K562 (cell line): ENCODE results near the gene SPTBN5. TPM values are rescaled to one million over a fixed set of nuclear protein-coding genes. Genes with fewer than 3 reads are reported as not detected.

Experiments
- ATAC-seq: fragments of 200-7000 bp; cut with Tn5 transposase; 3 replicates; pipeline ENCODE4 v1.9.1; 2020; ENCODE audit warnings: moderate library complexity
- BruUV-seq: library from RNA; stranded (reverse); fragments of 400-500 nt; replicated peaks from 2 replicates; lab custom pipeline; 2021; lab: Mats Ljungman, UMichigan
- CTCF ChIA-PET: fragments of 300-600 bp; formaldehyde crosslinking; extraction: SDS; loops from one replicate; lab custom pipeline; 2021; ENCODE audit warnings: low intra/inter-chr PET ratio; lab: Yijun Ruan, JAX
- POLR2A ChIA-PET: fragments of 300-600, 350-650 bp; sonication (Branson Sonifier 250); formaldehyde crosslinking; extraction: SDS; loops from one replicate; lab custom pipeline; 2021; ENCODE audit warnings: antibody characterized with exemption, inconsistent platforms; lab: Yijun Ruan, JAX
- DNase-seq, 4 experiments: peaks; one replicate each; pipeline versions ENCODE4 v3.0.0 to v3.0.0-alpha.2; 2011 to 2018; ENCODE audit warnings: low spot score in 3 of 4, mixed read lengths in 3 of 4; ENCODE audit errors: extremely low read depth in 1 of 4
- FAIRE-seq: peaks from 2 replicates; lab custom pipeline; 2011; peaks lifted over from hg19 to GRCh38; lab: Jason Lieb, UNC
- H2AFZ ChIP-seq: 2 replicates; pipeline ENCODE4 v1.6.0; 2011; ENCODE audit warnings: low read depth, low read length, control low read depth, inconsistent platforms
- H3K27ac ChIP-seq: fragments of 200-600 bp; 3 replicates; pipeline ENCODE4 v1.8.0; 2011; ENCODE audit warnings: low read depth, mild to moderate bottlenecking, control low read depth, inconsistent platforms, low read length, moderate library complexity, mixed read lengths; ENCODE audit errors: extremely low read depth
- H3K27me3 ChIP-seq, 2 experiments: fragments of 300-600 bp in 1 of 2; 2 replicates in 1 of 2; 3 replicates in 1 of 2; pipeline versions ENCODE4 v1.6.0 to v1.8.0; 2011; ENCODE audit warnings: inconsistent platforms in 2 of 2, low read length in 2 of 2, mild to moderate bottlenecking in 1 of 2, mixed read lengths in 1 of 2, moderate library complexity in 1 of 2; ENCODE audit not compliant: control insufficient read depth in 2 of 2, insufficient read depth in 2 of 2
- H3K36me3 ChIP-seq: fragments of 300-600 bp; 3 replicates; pipeline ENCODE4 v1.8.0; 2011; ENCODE audit warnings: mild to moderate bottlenecking, low read length, inconsistent platforms; ENCODE audit not compliant: control insufficient read depth, insufficient read depth
- H3K4me1 ChIP-seq, 2 experiments: fragments of 200-600 bp in 1 of 2; replicated peaks in 1 of 2; 2 replicates in 1 of 2; 3 replicates in 1 of 2; pipeline versions ENCODE4 v1.5.1 to v1.8.0; 2011; ENCODE audit warnings: inconsistent platforms in 2 of 2, low read length in 2 of 2, mild to moderate bottlenecking in 1 of 2, mixed read lengths in 1 of 2, moderate library complexity in 1 of 2; ENCODE audit not compliant: control insufficient read depth in 2 of 2, insufficient read depth in 2 of 2
- H3K4me2 ChIP-seq: 2 replicates; pipeline ENCODE4 v1.6.1; 2011; ENCODE audit warnings: low read length, control low read depth, inconsistent platforms, mixed read lengths; ENCODE audit not compliant: insufficient read depth
- H3K4me3 ChIP-seq: fragments of 200-600 bp; sonication (generic), shearing (Covaris generic); 2 replicates; pipeline ENCODE4 v1.5.1; 2016; ENCODE audit warnings: control low read depth, inconsistent platforms
- H3K79me2 ChIP-seq: fragments of 200-600 bp; 3 replicates; pipeline ENCODE4 v1.8.0; 2011; ENCODE audit warnings: low read length, inconsistent platforms; ENCODE audit not compliant: control insufficient read depth, insufficient read depth
- H3K9ac ChIP-seq, 2 experiments: 2 replicates each; pipeline versions ENCODE4 v1.6.0 to v1.6.1; 2011; ENCODE audit warnings: low read depth in 2 of 2, low read length in 2 of 2, control low read depth in 1 of 2, inconsistent platforms in 1 of 2, mild to moderate bottlenecking in 1 of 2, mixed read lengths in 1 of 2; ENCODE audit not compliant: insufficient read depth in 1 of 2
- H3K9me1 ChIP-seq: one replicate; pipeline ENCODE4 v1.6.0; 2011; ENCODE audit warnings: inconsistent platforms, mild to moderate bottlenecking, low read length, moderate library complexity; ENCODE audit not compliant: control insufficient read depth, insufficient read depth
- H3K9me3 ChIP-seq: replicated peaks from 2 replicates; pipeline ENCODE4 v1.5.1; 2011; ENCODE audit warnings: low read depth, low read length, inconsistent platforms; ENCODE audit not compliant: control insufficient read depth, insufficient read depth
- H4K20me1 ChIP-seq: replicated peaks from 2 replicates; pipeline ENCODE4 v1.6.1; 2011; ENCODE audit warnings: low read length, inconsistent platforms, mixed read lengths; ENCODE audit not compliant: control insufficient read depth, insufficient read depth
- NFIC ChIP-seq: fragments of 450-650 bp; IDR thresholded peaks from 2 replicates; pipeline ENCODE4 v1.6.1; 2017; ENCODE audit warnings: mild to moderate bottlenecking, inconsistent platforms
- POU5F1 ChIP-seq: fragments of 150-350 bp; IDR thresholded peaks from 2 replicates; pipeline ENCODE4 v1.6.1; 2014; ENCODE audit warnings: borderline replicate concordance, low read length, low read depth, mild to moderate bottlenecking; ENCODE audit not compliant: partially characterized antibody
- ZNF76 ChIP-seq: fragments of 250-450 bp; sonication (Bioruptor Pico); IDR thresholded peaks from 2 replicates; pipeline ENCODE4 v1.4.0; 2020; ENCODE audit warnings: mild to moderate bottlenecking, moderate library complexity, borderline replicate concordance
- in situ Hi-C: fragments of 300-500 bp; cut with MboI; formaldehyde crosslinking; loops from 4 replicates; pipeline ENCODE4 v1.15.0; 2018; ENCODE audit warnings: inconsistent platforms, mixed read lengths
- intact Hi-C: fragments of 100-400 bp; cut with micrococcal nuclease; formaldehyde crosslinking; loops from 2 replicates; pipeline ENCODE4 v1.14.2; 2022
- polyA plus RNA-seq, 8 experiments: library from polyadenylated mRNA; depleted of rRNA in 4 of 8; stranded (reverse) in 5 of 8; unstranded in 3 of 8; fragments of >200 nt; fragmentation: Nextera tagmentation in 2 of 8; fragmentation: Illumina TruSeq in 1 of 8; extraction: Ambion mirVana in 2 of 8; extraction: Trizol in 1 of 8; gene quantifications; 2 replicates each; pipeline versions ENCODE4 v1.2.1 to v1.2.3, GENCODE V29; 2011 to 2014; ENCODE audit warnings: inconsistent platforms in 1 of 8, missing spikeins in 1 of 8
- total RNA-seq, 7 experiments: library from RNA; depleted of rRNA in 6 of 7; stranded (reverse); fragments of >200 nt in 6 of 7; fragmentation: Illumina TruSeq in 2 of 7; extraction: Trizol in 2 of 7; gene quantifications; 2 replicates each; pipeline versions ENCODE4 v1.2.1 to v1.2.3, GENCODE V29; 2011 to 2021; ENCODE audit warnings: low replicate concordance in 1 of 7
- TF ChIP-seq, protein P1 (sequence below): sonication (generic); formaldehyde crosslinking; IDR thresholded peaks from 2 replicates; pipeline ENCODE4 v1.8.0; 2022; ENCODE audit warnings: mild to moderate bottlenecking, missing genetic modification reagents
- TF ChIP-seq, protein P2 (sequence below): sonication (generic); IDR thresholded peaks from 2 replicates; pipeline ENCODE4 v1.6.1; 2016

The SPTBN5 gene
- total and polyA plus RNA-seq, 9 of the 15 experiments (the other 6 are each of a cell fraction or from before 2014, with no cell fraction given), result 0.02 TPM; not detected in 8

GRCh38 chr15:41885841-41886240 lies 8.0 kb downstream of the SPTBN5 start (continued):
- TF ChIP-seq, protein P1, sequence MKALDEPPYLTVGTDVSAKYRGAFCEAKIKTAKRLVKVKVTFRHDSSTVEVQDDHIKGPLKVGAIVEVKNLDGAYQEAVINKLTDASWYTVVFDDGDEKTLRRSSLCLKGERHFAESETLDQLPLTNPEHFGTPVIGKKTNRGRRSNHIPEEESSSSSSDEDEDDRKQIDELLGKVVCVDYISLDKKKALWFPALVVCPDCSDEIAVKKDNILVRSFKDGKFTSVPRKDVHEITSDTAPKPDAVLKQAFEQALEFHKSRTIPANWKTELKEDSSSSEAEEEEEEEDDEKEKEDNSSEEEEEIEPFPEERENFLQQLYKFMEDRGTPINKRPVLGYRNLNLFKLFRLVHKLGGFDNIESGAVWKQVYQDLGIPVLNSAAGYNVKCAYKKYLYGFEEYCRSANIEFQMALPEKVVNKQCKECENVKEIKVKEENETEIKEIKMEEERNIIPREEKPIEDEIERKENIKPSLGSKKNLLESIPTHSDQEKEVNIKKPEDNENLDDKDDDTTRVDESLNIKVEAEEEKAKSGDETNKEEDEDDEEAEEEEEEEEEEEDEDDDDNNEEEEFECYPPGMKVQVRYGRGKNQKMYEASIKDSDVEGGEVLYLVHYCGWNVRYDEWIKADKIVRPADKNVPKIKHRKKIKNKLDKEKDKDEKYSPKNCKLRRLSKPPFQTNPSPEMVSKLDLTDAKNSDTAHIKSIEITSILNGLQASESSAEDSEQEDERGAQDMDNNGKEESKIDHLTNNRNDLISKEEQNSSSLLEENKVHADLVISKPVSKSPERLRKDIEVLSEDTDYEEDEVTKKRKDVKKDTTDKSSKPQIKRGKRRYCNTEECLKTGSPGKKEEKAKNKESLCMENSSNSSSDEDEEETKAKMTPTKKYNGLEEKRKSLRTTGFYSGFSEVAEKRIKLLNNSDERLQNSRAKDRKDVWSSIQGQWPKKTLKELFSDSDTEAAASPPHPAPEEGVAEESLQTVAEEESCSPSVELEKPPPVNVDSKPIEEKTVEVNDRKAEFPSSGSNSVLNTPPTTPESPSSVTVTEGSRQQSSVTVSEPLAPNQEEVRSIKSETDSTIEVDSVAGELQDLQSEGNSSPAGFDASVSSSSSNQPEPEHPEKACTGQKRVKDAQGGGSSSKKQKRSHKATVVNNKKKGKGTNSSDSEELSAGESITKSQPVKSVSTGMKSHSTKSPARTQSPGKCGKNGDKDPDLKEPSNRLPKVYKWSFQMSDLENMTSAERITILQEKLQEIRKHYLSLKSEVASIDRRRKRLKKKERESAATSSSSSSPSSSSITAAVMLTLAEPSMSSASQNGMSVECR (CRISPR knock-in tag), result no peak
- TF ChIP-seq, all 486 proteins: peak for 0

DNA sequence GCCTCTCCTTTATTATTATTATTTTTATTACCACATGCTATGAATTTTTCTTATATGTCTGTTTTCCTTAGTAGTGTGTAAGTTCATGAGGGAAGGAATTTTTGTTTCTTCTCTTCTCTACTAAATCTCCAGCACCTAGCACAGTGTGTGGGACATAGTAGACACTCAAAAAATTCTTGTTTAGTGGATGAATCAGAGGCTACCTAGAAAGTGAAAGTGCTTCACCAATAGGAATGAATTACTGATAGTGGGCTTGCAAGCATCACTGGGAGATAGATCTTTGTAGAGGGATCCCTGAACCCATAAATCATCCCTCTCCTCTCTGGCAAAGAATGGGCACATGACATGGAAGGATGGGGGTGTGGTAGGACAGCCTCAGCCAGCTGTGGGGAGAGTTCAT lies 8.5 kb downstream of the SPTBN5 start:
- no peak for FAIRE-seq
- Histone ChIP-seq H3K9me3 (no peaks in the 10 kb centered on the region), H3K4me1 (peaks cover 2 to 27% of the 10 kb centered on the region in 2 experiments; a peak in 3 of 5 replicates), H3K27ac (no peak overlapping the region), H3K9ac (no peak overlapping the region), H3K9me1 (no peaks in the 10 kb centered on the region), H3K4me2 (no peak overlapping the region), H3K27me3 (peaks cover 26 to 80% of the 10 kb centered on the region in 2 experiments; a peak in 4 of 5 replicates), H3K79me2 (no peaks in the 10 kb centered on the region), H3K36me3 (no peaks in the 10 kb centered on the region)
- in situ Hi-C loops, result no loop called here
- POLR2A ChIA-PET, result no interaction called here
- DNase-seq, result no peak
- BruUV-seq, result no TSS peak
- no peak for ATAC-seq
- CTCF ChIA-PET, result no interaction called here
- no peak for TF ChIP-seq POU5F1
- no peak for TF ChIP-seq ZNF76 (CRISPR knock-in tag)
- TF ChIP-seq, protein P2, sequence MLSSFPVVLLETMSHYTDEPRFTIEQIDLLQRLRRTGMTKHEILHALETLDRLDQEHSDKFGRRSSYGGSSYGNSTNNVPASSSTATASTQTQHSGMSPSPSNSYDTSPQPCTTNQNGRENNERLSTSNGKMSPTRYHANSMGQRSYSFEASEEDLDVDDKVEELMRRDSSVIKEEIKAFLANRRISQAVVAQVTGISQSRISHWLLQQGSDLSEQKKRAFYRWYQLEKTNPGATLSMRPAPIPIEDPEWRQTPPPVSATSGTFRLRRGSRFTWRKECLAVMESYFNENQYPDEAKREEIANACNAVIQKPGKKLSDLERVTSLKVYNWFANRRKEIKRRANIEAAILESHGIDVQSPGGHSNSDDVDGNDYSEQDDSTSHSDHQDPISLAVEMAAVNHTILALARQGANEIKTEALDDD, result no peak
- no peak for TF ChIP-seq NFIC
- TF ChIP-seq, all 486 proteins: peak for 0
- Histone ChIP-seq H3K4me3 (no peak overlapping the region), H2AFZ (no peak overlapping the region), H4K20me1 (peaks cover 6% of the 10 kb centered on the region; the same call in 1 of the 2 replicates)
- intact Hi-C loops, result no loop called here
